ENCODE measurements around the gene GLIS1. TPM values are rescaled to one million over a fixed set of nuclear protein-coding genes. Genes with fewer than 3 reads are reported as not detected.
A peak's percentile ranks its signal among the peaks of the same experiment; 100 is the strongest.

The GLIS1 gene
- total RNA-seq, 1 experiment from 2014 or later: 0.42 TPM

- DNase-seq: no peak
- Histone ChIP-seq H3K27me3 (ENCODE audit: control insufficient read depth, insufficient read depth, low read length) (no peaks in the 10 kb centered on the region; the same call in 1 of the 2 replicates), H3K4me3 (ENCODE audit: insufficient read depth, low read depth, low read length) (no peak overlapping the region), H3K36me3 (replicated peaks; ENCODE audit: control insufficient read depth, insufficient read depth, low read length) (no peaks in the 10 kb centered on the region)
Measured at GRCh38 chr1:53480678-53481077, 258.3 kb downstream of the GLIS1 start.

GRCh38 chr1:53478502-53478818 is 260.5 kb downstream of the GLIS1 start:
- H3K4me3 ChIP-seq (ENCODE audit: insufficient read depth, low read depth, low read length): no peak overlapping the region
- DNase-seq: no peak
- H3K36me3 ChIP-seq (replicated peaks; ENCODE audit: control insufficient read depth, insufficient read depth, low read length): no peaks in the 10 kb centered on the region
- H3K27me3 ChIP-seq (ENCODE audit: control insufficient read depth, insufficient read depth, low read length): no peaks in the 10 kb centered on the region; the same call in 1 of the 2 replicates

GRCh38 chr1:53477651-53478501 is 261.1 kb downstream of the GLIS1 start:
- DNase-seq: peak; percentile 18
- no peak overlapping the region for H3K4me3 ChIP-seq (ENCODE audit: insufficient read depth, low read depth, low read length)
- H3K36me3 ChIP-seq (replicated peaks; ENCODE audit: control insufficient read depth, insufficient read depth, low read length): no peaks in the 10 kb centered on the region
- no peaks in the 10 kb centered on the region; the same call in 1 of the 2 replicates for H3K27me3 ChIP-seq (ENCODE audit: control insufficient read depth, insufficient read depth, low read length)

- DNase-seq: peak; percentile 10
- Histone ChIP-seq H3K27me3 (ENCODE audit: control insufficient read depth, insufficient read depth, low read length) (peaks cover under 1% of the 10 kb centered on the region), H3K4me3 (ENCODE audit: insufficient read depth, low read depth, low read length) (no peak overlapping the region), H3K36me3 (replicated peaks; ENCODE audit: control insufficient read depth, insufficient read depth, low read length) (no peaks in the 10 kb centered on the region)
Measured at GRCh38 chr1:53476579-53476978, 262.4 kb downstream of the GLIS1 start.

GRCh38 chr1:53475664-53476063 is 263.3 kb downstream of the GLIS1 start:
- peaks cover 1% of the 10 kb centered on the region for H3K27me3 ChIP-seq (ENCODE audit: control insufficient read depth, insufficient read depth, low read length)
- no peak for DNase-seq
- no peaks in the 10 kb centered on the region for H3K36me3 ChIP-seq (replicated peaks; ENCODE audit: control insufficient read depth, insufficient read depth, low read length)
- H3K4me3 ChIP-seq (ENCODE audit: insufficient read depth, low read depth, low read length): no peak overlapping the region

- Histone ChIP-seq H3K4me3 (ENCODE audit: insufficient read depth, low read depth, low read length) (no peak overlapping the region), H3K36me3 (replicated peaks; ENCODE audit: control insufficient read depth, insufficient read depth, low read length) (no peaks in the 10 kb centered on the region), H3K27me3 (ENCODE audit: control insufficient read depth, insufficient read depth, low read length) (peaks cover 1% of the 10 kb centered on the region)
- DNase-seq: no peak
Measured at GRCh38 chr1:53473463-53473862, 265.5 kb downstream of the GLIS1 start.

GRCh38 chr1:53471000-53471399 is 268.0 kb downstream of the GLIS1 start:
- peak; percentile 8 for DNase-seq
- no peak overlapping the region for H3K4me3 ChIP-seq (ENCODE audit: insufficient read depth, low read depth, low read length)

GRCh38 chr1:53470584-53470983 is 268.4 kb downstream of the GLIS1 start:
- H3K27me3 ChIP-seq (ENCODE audit: control insufficient read depth, insufficient read depth, low read length): peaks cover 1% of the 10 kb centered on the region
- H3K4me3 ChIP-seq (ENCODE audit: insufficient read depth, low read depth, low read length): no peak overlapping the region
- H3K36me3 ChIP-seq (replicated peaks; ENCODE audit: control insufficient read depth, insufficient read depth, low read length): no peaks in the 10 kb centered on the region
- DNase-seq: peak; percentile 58

More at GRCh38 chr1:53471000-53471399, 268.0 kb downstream of the GLIS1 start:
- H3K27me3 ChIP-seq (ENCODE audit: control insufficient read depth, insufficient read depth, low read length): peaks cover 1% of the 10 kb centered on the region
- no peaks in the 10 kb centered on the region for H3K36me3 ChIP-seq (replicated peaks; ENCODE audit: control insufficient read depth, insufficient read depth, low read length)

- no peak overlapping the region for H3K4me3 ChIP-seq (ENCODE audit: insufficient read depth, low read depth, low read length)
- DNase-seq: peak; percentile 99
- H3K27me3 ChIP-seq (ENCODE audit: control insufficient read depth, insufficient read depth, low read length): peaks cover 1% of the 10 kb centered on the region
- no peaks in the 10 kb centered on the region for H3K36me3 ChIP-seq (replicated peaks; ENCODE audit: control insufficient read depth, insufficient read depth, low read length)
Measured at GRCh38 chr1:53470155-53470554, 268.8 kb downstream of the GLIS1 start.

- peaks cover 1% of the 10 kb centered on the region for H3K27me3 ChIP-seq (ENCODE audit: control insufficient read depth, insufficient read depth, low read length)
- no peaks in the 10 kb centered on the region for H3K36me3 ChIP-seq (replicated peaks; ENCODE audit: control insufficient read depth, insufficient read depth, low read length)
- H3K4me3 ChIP-seq (ENCODE audit: insufficient read depth, low read depth, low read length): no peak overlapping the region
- peak; percentile 53 for DNase-seq
Measured at GRCh38 chr1:53469373-53469772, 269.6 kb downstream of the GLIS1 start.

- peak; percentile 14 for DNase-seq
- H3K36me3 ChIP-seq (replicated peaks; ENCODE audit: control insufficient read depth, insufficient read depth, low read length): no peaks in the 10 kb centered on the region
- no peak overlapping the region for H3K4me3 ChIP-seq (ENCODE audit: insufficient read depth, low read depth, low read length)
- peaks cover 1% of the 10 kb centered on the region for H3K27me3 ChIP-seq (ENCODE audit: control insufficient read depth, insufficient read depth, low read length)
Measured at GRCh38 chr1:53468374-53468773, 270.6 kb downstream of the GLIS1 start.

GRCh38 chr1:53467391-53467790 is 271.6 kb downstream of the GLIS1 start:
- Histone ChIP-seq H3K36me3 (replicated peaks; ENCODE audit: control insufficient read depth, insufficient read depth, low read length) (no peaks in the 10 kb centered on the region), H3K27me3 (ENCODE audit: control insufficient read depth, insufficient read depth, low read length) (peaks cover 1% of the 10 kb centered on the region), H3K4me3 (ENCODE audit: insufficient read depth, low read depth, low read length) (no peak overlapping the region)
- DNase-seq: no peak

- H3K27me3 ChIP-seq (ENCODE audit: control insufficient read depth, insufficient read depth, low read length): peaks cover 2% of the 10 kb centered on the region
- DNase-seq: no peak
- no peak overlapping the region for H3K4me3 ChIP-seq (ENCODE audit: insufficient read depth, low read depth, low read length)
- H3K36me3 ChIP-seq (replicated peaks; ENCODE audit: control insufficient read depth, insufficient read depth, low read length): no peaks in the 10 kb centered on the region
Measured at GRCh38 chr1:53465023-53465957, 273.7 kb downstream of the GLIS1 start.

- no peak overlapping the region for H3K4me3 ChIP-seq (ENCODE audit: insufficient read depth, low read depth, low read length)
- DNase-seq: no peak
- H3K36me3 ChIP-seq (replicated peaks; ENCODE audit: control insufficient read depth, insufficient read depth, low read length): no peaks in the 10 kb centered on the region
- H3K27me3 ChIP-seq (ENCODE audit: control insufficient read depth, insufficient read depth, low read length): peaks cover 2% of the 10 kb centered on the region
Measured at GRCh38 chr1:53463961-53464899, 274.7 kb downstream of the GLIS1 start.

Data from H7 (cell line).